Activated T-cell treated with anti-CD3 and anti-CD28 coated beads for 24 hours (primary cell): Measurements from ENCODE around the gene PRKCQ.

Source experiments
- DNase-seq: peaks from one replicate; pipeline ENCODE4 v3.0.0-alpha.2; 2020; ENCODE audit warnings: low read depth

PRKCQ gene

GRCh38 chr10:6579904-6580278, at the start of gene PRKCQ:
Gene PRKCQ (minus strand): TSS chr10:6580276. CDS start chr10:6515135, 65,141 bp downstream.
- no peak for DNase-seq

DNA sequence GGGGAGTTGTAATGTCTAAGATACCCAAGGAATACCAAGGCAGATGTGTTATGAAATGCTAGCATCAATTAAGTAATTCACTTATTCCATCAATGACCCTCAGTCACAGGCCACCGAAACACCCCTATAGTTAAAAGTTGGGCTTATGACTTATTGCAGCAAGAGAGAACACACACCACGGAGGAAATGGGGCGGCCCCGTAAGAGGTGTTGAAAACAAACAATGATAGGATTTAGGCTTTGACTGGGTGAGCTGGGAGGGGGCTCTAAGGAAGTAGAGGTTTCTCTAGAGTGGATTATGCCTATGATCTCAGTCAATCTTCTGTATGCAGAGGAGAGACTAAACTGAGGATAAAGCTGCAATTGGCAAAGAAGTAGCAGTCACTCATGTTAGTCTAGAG, 45.4 kb upstream of the PRKCQ start:
- no peak for DNase-seq

- DNase-seq = no peak
Observed at GRCh38 chr10:6624392-6624791, 44.3 kb upstream of the PRKCQ start.

DNA sequence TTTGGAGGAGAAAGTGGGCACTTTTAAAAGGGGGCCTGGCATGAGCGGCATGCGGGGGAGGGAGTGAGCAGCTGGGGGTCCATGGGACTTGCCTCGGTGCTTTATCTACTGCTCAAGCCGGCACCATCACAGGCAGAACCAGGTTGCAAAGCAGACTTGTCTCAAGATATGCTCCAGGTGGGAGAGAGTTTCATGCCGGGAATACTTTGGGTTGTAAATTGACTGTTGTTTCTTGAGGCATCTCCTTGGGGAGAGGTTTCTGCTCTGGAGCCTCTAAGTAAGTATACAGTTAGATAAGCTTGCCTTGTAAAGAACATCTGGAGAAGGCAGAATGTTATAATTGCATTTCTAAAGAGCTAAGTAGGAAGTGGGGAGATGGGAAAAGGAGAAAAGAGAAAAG, 42.8 kb upstream of the PRKCQ start:
- DNase-seq = no peak

- DNase-seq = no peak
Observed at GRCh38 chr10:6621536-6621935, 41.5 kb upstream of the PRKCQ start.

- no peak for DNase-seq
Observed at GRCh38 chr10:6619660-6620059, 39.6 kb upstream of the PRKCQ start.

- DNase-seq = no peak
Observed at GRCh38 chr10:6618340-6618739, 38.3 kb upstream of the PRKCQ start.

DNA sequence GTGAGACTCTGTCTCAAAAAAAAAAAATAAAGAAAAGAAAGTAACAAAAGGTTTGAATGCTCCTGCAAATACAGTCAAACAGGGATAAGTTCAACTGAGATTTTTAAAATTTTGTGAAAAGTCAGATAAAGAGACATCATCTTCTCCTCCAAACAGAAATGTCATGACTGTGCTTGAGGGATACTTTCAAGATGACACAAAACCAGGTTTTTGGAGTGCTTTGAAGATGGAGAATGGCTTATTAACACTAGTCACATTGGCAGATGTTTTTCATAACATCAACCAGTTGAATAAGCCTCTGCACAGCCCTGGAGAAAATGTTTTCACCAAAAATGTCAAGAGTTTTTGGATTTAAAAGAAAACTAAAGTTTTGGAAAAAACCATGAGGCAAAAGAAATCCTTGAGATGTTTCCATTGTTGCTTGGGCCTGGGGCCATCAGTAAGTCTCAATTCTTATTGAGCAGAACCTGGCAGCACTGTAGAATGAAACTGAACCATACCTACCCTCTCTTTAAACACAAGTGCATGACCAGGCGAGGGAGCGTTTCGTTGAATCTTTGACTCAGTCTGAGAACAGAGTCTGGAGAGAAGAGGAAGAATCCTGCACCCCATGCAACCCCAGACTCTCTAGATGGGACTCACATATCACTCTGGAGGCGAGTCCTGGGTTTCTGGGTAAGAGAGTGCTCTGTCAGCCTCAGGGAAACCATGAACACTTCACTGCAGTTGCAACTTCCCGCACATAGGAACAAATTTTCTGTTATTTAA, 37.4 kb upstream of the PRKCQ start:
- no peak for DNase-seq

DNA sequence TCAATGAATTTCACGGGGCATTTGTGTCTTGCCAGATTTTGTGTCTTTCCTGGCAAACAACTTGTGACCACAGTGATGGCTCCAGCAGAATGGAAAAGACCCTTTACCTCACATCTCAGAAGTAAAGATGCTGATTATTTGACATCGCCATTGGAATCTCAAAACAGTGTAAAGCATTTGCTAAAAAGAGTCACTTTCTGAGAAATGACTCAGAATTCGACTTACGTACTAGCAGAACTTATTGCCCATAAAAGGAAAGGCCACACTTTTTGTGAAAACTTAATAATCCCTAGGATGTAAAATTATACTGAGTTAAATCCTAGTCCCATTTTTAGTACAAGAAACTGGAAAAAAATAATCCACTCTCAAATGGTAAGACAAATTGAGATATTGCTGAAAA, 35.9 kb upstream of the PRKCQ start:
- no peak for DNase-seq

DNA sequence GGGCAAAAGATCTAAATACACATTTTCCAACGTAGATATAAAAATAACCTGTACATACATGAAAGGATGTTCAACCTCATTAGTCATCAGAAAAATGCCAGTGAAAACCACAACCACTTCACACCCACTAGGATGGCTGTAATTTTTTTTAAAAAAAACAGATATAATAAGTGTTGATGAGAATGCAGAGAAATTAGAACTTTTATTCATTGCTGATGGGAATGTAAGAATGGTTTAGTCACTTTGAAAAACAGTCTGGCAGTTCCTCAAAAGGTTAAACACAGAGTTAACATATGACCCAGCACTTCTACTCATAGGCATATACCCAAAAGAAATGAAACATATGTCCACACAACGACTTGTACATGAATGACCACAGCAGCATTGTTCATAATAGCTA, 32.3 kb upstream of the PRKCQ start:
- no peak for DNase-seq

DNA sequence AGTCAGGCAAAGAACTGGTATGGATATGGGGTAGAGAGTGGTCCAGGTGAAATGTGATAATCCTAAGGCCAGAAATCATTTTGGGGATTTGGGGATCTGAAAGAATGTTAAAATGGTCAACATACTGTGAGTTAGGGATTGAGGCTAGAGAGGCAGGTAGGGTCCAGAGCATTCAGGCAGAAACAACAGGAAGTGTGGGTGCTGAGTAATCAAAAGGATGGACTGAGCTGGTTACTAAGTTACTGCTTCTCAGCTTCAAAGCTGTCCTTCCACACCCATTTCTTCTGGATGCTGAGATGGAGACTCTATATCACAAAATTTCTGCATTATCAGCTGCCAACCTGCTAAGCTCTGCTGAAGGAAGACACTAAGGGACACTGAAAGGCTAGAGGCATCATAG, 30.6 kb upstream of the PRKCQ start:
- DNase-seq = no peak

- DNase-seq = no peak
Observed at GRCh38 chr10:6609625-6610024, 29.5 kb upstream of the PRKCQ start.

DNA sequence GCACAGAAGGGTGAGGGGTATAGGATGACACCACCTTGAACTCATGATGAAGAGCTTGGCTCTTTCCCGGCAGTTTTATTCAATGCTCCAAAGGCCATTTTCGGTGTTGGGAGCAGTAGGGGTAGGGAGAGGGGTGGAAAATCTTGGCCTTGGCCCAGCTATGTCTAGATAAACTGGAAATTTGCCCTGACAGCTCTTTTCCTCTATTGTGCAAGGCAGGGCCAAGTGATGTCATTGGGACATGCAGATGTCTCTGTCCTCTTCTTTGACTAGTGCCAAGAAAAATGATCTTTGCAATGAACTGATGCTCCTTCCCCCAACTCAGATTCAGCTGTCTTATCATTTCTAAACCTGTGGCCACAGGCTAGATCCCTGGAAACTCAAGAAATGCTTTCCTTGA, 27.7 kb upstream of the PRKCQ start:
- no peak for DNase-seq

DNA sequence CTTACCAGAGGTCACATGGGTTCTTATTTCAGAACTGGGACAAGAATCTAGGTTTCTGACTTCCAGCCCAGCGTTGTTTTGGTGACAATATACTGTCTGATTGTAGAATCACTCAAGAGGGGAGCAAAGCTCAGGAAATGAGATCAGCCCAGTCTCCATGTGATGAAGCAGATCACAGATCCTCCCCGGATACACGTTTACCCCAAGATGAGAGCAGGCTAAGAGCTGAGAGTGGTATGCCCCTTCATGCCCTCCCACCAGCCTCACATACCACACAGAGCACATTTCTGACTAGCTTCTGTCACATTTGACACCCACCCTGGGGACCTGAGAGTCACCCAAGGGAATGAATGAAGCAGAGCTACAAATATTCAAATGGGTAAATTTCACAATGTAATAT, 27.1 kb upstream of the PRKCQ start:
- peak; percentile 39 for DNase-seq

- no peak for DNase-seq
Observed at GRCh38 chr10:6603142-6604125, 23.4 kb upstream of the PRKCQ start.

DNA sequence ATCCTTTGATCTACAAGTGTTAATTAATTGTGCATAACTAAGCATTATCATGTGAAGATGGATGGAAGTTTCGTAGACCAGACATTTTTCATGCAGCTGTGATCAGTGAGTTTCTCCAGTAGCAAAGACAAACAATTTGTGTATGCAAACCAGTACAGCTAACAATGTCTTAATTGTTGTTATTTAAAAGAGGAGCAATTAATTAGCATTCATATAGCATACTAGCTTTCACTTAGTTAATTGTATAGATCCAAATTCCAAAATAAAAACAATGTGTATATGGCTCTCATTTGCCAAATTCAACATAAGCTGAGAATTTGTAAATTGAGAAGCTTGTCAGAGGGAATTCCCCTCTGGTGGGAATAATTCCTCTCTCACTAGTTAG, 22.6 kb upstream of the PRKCQ start:
- DNase-seq = no peak

DNA sequence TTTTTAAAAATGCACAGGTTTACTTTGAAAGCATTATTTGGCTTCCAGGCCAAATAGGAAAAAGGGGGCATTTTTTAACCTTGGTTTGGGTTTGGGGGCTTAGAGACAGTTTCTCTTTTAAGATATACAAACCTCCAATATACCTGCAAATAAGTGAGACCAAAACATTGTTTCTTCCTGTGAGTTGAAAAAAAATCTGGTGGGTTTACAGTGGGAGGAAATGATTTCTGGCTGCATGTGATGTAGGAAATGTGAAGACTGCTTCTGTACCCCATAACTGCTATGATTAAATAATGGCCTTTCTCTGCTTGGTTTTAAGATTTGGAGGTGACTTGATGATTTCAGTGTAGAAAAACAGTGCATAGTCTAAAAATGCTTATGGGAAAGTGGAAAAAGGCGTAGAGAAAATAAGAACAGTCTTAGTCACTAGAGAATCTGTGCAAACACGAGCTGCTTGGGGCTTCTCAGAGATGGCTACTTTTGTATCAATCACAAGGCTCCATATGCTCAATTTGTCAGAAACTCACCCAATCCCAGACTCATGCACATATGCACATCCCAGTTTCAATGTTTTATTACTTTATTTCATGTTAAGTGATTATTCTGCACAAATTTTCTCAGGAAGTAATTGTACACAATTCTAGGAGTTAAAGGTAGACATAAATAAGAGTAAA, 22.1 kb upstream of the PRKCQ start:
- DNase-seq = no peak

GRCh38 chr10:6601246-6601805, 21.2 kb upstream of the PRKCQ start:
- DNase-seq = no peak

DNA sequence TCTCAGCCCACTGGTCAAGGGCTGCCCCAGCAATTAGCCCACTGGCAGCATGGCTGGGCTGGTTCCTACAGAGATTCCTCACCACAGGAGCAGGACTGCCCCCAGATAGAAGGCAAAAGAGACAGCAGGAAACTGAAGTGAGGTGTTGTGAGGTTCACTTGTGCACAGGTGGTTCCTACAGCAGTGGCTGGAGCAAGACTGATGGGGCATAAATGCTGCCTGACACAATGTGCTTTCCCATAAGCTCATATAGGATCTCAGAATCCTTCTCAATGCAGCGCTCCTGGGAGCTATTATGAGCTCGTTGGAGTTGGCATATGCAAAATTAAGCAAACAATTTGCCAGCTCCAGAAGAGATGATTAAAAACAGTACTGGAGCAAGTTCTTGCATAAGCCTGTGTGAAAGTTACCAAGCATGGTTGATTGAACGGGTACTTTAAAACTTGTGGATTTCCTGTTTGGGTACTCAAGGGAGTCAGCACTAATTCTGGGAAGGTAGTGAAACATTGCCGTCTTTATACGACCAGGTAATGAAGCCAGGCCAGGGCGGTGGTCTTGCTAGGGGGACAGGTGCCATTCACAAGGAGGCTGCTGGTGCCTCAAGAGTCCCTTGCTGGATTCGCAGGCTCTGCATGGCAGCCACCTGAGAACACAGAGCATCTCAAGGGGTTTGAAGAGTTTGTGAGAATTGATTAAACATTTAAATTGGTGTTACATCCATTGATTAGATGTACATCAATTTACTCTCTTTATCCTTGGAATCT, 20.3 kb upstream of the PRKCQ start:
- DNase-seq = no peak

GRCh38 chr10:6598679-6599078, 18.6 kb upstream of the PRKCQ start:
- no peak for DNase-seq

DNA sequence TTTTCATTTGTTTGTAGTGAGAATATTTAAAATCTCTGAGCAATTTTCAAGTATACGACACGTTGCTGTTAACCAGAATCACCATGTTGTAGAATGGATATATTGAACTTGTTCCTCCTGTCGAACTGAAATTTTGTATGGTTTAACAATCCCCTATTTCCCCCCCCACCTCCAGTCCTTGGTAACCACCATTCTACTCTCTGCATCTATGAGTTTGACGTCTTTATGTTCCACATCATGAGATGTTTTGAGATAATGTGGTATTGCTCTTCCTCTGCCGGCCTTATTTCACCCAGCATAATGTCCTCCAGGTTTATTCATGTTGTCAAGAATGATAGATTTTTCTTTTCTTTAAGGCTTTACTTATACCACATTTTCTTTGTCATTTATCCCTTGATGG, 17.4 kb upstream of the PRKCQ start:
- DNase-seq = no peak

GRCh38 chr10:6595499-6595898, 15.4 kb upstream of the PRKCQ start:
- DNase-seq = no peak
